ENCODE measurements around the gene FARSA. TPM values are rescaled to one million over a fixed set of nuclear protein-coding genes. Genes with fewer than 3 reads are reported as not detected.

Gene FARSA
- total and polyA plus RNA-seq, 2 of the 8 experiments (the other 6 are each of a cell fraction or from before 2014, with no cell fraction given) = 61.0 to 103 TPM

DNA sequence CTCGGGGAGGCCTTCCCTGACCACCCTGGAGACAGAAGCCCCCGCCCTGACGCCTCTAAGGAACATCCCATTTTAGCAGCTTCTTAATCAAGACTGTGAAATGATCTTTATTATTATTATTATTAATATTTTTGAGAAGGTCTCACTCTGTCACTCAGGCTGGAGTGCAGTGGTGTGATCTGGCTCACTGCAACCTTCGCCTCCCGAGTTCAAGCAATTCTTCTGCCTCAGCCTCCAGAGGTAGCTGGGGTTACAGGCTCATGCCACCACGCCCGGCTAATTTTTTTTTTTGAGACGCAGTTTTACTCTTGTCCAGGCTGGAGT is 32.3 kb upstream of the FARSA start (continued):
- TF ChIP-seq SP2 (IDR thresholded peaks at IDR 0.05; ENCODE audit: low read length) (no peak), MAFK (IDR thresholded peaks at IDR 0.05; ENCODE audit: low read depth, low read length) (no peak)
